ENCODE results near the gene CACNA2D1.
"Not testable (repeated sequence)": the region's sequence is repeated elsewhere in the genome, so short reads cannot be mapped to it uniquely, and the experiment has no call there.

The CACNA2D1 gene

DNA sequence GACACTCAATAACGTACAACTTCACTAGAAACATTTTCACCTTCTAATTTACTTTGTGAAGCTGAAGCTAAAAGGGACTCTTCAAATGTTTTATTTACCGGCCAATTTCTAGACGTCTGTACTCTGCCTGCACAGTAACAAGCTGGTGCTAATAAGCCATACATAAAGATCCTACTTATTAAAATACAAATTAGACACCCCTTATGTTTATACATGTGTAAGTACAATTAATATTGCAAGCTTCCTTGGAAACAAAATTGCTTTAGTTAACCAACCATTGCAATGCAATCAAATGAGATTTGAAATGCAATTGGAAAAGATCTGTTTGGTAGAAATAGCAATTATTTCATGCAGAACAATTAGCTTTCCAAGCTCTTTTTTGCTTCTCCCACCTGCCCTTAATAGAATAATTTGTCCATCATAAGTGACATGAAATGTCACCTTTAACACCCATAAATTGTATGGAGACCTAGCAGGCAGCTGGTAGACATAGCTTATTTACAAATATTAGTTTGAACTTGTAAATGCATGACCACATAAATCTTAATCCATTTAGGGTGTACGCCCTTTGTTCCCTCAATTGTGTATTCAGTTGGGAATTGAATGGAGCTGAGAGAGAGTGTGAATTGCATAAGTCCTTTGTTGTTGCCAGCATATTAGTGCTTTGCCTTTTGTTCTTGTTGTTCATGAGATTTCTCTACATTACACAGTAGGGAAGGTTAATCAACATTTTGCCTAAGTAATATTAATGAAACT lies 277.1 kb downstream of the CACNA2D1 start:
- DNase-seq: no peak

DNA sequence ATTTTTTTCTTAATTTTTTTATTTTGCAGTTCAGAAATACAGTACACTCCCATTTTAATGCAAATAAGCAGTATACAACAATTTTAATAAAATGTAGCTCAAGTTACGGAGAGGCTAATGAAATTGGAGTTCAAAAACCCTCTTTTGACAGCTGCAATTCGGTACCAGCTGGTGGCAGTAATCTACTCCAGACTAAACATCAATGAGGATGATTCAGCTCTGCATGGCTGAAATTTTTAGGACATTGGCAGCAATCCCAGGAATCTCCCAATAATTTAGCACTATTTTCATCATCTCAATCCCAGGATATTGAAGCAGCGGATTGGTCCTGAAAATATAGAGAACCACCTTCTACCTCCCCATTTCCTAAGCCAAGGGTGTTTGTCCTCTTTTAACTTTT lies 278.8 kb downstream of the CACNA2D1 start:
- no peak for DNase-seq

DNA sequence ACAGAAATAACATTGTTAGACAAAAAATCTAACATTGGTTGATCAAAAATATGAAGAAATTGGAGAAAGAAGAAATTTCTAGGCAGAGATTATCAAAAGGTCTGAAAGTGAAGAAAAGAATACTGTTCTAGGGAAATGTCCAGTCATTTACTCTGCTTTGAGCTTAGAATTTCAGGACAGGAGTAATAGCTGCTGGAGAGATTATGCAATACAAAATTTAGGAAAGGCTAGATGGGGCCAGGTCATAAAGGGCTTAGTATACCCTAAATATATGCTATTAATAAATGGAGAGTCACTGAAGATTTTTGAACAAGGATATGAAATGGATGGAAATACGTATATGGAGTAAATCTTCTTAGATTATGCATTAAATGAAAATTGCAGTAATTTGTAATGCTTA lies 279.2 kb downstream of the CACNA2D1 start:
- no peak for DNase-seq

DNA sequence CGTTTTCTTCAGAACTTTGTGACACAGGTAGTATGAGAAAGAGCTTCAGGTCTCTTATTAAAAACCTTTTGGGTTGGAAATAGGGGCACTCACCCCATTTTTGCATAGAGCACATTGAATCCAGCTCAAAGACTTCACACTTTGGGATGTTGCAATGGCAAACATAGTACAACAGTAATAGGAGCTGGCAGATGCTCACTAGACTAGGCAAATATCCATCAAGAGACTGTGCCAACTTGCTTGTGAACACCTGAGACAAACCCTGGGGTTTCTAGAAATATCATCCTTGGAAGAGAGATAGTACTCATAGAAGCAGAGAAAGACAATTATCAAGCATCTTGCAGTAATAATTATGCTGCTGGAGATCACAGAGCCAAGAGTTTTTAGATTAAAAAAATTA lies 280.0 kb downstream of the CACNA2D1 start:
- DNase-seq: no peak

DNA sequence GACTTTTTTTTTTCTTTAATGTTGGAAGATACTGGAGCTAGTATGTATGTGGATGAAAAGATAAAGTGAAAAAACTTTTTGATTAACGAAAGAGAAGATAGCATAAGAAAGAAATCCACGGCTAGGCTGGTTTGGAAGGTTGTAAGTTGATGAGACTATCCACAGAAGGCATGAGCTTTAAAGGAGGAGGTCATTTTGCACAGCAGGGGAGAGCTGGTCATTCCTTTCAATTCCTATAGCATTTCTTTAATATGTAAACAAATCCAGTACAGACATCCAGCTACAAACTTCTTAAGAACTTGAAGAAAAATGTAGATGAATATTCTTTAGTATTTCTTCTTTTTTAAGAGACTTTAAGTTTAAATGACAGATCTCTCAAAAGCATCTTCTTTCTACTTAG lies 281.3 kb downstream of the CACNA2D1 start:
- no peak for DNase-seq

DNA sequence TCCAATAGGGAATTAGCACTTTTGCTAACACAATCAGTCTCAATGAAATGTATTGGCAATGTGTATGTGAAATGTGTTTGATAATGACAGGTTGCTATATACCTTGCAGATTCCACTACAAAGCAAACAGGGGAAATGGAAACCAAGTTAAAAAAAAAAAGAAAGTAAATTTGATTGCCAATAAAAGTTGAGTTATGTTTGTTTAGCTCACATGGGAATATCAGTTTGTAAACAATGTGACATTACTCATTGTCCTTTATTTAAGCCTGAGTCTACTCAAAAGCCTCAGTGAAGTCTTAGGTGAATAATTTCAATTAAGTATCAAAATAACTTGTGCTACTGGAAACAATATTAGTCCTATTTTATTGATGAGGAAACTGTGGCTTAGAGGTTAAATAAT lies 285.2 kb downstream of the CACNA2D1 start:
- DNase-seq: no peak

DNA sequence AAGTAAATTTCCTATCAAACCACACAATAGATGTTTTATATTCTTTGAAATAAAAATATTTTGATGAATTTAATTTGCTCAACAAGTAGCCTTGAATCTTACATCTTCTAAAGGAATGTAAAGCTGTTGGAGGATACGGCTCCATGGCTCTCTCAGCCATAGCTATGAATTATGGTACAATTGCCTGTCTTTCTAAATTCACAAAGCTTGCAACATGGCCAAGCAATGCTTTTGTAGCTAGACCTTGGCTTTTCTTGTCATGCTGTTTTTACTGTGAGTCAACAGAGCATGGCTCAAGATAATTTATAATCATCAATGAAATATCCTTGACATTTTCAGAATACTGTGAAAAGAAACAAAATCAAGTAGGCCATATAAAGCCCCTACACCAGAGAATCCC lies 286.7 kb downstream of the CACNA2D1 start:
- no peak for DNase-seq

DNA sequence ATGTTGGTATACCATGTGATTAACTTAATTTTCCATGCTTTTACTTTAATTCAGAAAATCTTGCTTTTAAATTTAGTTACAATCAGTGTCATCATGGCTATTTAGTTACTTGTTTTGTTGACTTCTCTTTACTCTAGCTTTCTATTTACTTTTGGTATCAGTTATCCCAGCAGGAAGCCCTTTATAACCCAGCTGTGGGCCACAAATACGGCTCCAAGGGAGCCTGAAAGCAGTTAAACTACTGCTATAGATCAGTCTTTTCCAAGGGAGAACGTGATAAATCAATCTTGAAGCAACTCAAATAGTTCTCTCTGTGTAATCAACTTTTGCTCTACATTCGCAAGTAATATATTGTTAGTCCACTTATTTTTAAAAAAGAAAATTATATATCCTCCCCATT lies 287.4 kb downstream of the CACNA2D1 start:
- DNase-seq: no peak

DNA sequence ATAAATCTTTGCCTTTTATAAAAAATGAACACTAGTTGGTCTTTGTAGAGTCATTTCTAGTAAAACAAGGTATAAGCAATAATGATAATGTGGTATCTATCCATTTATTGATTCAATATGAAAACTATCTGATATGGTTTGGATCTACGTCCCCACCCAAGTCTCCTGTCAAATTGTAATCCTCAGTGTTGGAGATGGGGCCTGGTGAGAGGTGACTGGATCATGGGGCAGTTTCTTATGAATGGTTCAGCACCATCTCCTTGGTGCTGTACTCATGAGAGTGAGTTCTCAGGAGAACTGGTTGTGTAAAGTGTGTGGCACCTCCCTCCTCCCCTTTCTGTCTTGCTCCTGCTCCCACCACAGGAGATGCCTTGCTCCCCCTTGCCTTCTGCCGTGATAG lies 288.8 kb downstream of the CACNA2D1 start:
- no peak for DNase-seq

DNA sequence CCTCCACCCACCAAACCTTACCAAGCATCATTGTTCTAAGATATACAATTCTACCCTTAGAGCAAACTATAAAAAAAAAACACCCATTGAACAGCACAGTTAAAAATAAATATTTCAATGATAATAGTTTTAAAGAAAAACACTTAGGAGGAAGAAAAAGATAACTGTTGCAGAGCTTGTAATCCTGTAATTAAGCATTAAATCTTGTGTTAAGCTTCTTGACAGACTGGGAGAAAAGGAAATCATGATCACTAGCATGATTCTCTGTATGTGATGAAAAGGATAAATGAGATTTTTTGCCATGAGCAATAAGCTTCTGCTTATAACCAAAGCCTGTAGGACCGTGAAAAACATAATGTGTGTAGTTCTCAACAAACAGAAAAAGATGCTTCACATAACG lies 289.8 kb downstream of the CACNA2D1 start:
- no peak for DNase-seq

DNA sequence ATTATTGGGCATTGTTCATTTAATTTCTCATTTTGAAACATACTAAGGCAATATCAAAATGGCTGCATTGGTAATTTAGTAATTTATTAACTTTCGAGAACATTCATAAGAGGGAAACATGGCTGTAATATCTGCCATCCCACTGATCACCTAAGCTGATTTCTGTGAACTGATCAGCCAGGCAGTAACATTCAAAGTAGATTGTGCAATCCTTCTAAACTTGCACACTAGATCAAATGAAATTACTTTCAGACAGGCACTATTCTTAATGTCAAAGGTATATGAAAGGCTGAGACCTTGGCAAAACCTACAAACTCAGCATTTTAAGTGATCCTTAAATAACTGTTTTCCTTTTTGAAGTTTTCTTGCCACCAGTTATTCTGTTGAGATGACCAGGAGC lies 290.7 kb downstream of the CACNA2D1 start:
- no peak for DNase-seq

DNA sequence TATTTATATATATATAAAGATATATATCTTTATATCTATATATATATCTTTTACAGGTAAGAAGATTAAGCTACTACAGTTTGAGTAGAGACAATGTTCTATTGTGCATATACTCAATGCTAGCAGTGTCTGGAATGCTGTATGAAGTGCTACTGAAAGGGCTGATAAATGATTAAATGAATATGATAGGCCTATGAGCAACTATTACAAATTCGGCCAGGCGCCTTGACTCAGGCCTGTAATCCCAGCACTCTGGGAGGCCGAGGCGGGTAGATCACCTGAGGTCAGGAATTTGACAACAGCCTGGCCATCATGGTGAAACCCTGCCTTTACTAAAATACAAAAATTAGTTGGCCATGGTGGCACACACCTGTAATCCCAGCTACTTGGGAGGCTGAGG lies 297.1 kb downstream of the CACNA2D1 start:
- no peak for DNase-seq

DNA sequence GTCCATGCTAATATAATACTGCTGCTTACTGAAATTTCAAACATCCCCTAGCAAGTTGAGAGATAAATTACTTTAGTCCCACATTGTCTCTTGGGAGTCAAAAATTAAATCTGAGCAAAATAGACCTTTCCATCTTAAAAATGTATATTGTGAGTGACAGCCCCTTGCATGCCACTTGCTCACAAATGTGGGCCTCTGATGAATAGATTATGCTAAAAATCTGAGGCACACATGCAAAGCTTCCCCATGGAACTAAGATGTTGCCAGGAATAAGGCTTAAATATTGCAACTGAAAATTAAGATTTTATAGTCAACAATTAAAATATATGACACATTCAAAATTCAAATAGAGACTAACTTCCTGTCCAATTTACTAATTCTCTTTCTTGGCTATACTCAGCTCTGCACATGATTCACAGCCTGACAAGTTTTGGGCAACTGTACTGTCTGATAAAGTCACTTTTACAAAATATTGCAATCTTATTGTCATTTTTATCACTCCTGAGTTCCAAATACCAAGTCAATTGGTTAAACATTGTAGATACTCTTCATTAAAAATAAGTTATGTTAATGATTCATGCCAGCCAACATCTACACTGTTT lies 301.2 kb downstream of the CACNA2D1 start:
- DNase-seq: no peak

DNA sequence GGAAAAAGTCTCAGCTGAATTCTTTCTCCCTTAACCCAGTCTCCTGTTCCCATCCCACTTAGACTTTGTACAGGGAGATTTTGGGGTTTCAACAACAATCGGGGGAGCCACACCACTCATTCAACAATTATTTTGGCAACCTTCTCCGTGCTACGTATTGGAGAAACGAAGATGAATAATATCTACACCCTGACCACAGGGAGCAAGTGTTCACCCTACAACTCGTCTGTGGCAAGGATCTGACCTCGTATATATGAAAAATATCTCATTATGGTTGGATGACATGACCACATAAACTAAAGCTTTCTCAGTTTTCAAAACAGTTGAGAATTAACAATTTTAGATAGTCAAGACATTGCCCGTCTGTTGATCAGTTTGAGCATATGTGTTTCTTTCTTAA lies 302.1 kb downstream of the CACNA2D1 start:
- DNase-seq: no peak

DNA sequence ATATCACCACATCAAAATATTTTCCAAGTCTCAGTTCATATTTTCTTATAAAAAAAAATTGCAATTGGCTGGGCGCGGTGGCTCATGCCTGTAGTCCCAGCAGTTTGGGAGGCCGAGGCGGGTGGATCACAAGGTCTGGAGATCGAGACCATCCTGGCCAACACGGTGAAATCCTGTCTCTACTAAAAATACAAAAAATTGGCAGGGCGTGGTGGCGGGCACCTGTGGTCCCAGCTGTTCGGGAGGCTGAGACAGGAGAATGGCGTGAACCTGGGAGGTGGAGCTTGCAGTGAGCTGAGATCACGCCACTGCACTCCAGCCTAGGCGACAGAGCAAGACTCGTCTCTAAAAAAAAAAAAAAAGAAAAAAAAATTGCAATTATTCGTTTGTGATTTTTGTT lies 303.0 kb downstream of the CACNA2D1 start:
- DNase-seq: not testable (repeated sequence)

DNA sequence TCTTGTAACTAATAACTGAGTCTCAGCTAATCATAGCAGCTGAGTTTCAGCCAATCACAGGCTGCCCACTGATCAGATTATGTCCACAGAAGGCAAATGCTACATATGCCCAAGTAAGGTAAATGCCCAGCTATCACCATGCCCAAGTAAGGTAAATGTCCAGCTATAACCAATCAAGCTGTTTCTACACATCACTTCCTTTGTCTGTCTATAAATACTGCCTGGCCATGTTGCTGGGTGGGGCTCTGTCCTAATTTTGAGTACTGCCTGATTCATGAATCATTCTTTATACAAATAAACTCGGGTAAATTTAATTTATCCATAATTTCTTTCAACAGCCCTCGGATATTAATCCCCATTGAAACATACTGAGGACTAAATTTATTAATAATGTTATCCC lies 312.4 kb downstream of the CACNA2D1 start:
- DNase-seq: no peak

DNA sequence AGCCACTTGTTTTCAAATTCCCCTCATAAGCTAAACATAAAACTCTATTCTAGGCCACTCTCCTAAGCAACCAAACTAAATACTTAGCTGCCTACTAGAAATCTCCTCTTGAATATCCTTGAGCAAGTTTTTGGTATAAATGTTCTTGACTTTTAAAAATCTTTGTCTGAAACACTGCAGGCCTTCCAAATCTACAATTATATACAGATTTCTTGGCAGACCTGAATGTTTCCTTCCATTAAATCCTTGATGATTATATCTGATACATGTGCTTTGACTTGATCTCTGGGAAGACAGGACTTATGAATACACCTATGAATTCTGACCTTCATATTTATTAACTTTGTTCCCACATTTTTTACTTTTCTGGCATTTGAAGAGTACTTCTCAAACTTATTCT lies 314.5 kb downstream of the CACNA2D1 start:
- no peak for DNase-seq

DNA sequence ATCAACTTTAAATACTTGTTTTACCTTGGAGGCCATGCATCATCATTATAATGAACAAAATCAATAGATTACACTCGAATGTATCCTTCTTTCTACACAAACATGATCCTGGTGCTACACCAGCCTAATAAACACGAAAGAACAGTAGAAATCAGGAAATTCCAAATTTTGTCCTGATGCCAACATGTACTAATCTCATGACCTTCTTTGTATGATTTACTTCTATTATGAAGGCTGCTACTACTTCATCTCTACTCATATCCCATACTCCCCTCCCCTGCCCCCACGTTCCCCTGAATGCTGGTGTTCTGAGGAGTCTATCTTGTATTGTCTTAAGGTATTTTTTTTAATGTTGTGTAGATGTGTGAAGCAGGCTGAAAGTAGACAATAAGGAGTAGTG lies 315.0 kb downstream of the CACNA2D1 start:
- DNase-seq: no peak

DNA sequence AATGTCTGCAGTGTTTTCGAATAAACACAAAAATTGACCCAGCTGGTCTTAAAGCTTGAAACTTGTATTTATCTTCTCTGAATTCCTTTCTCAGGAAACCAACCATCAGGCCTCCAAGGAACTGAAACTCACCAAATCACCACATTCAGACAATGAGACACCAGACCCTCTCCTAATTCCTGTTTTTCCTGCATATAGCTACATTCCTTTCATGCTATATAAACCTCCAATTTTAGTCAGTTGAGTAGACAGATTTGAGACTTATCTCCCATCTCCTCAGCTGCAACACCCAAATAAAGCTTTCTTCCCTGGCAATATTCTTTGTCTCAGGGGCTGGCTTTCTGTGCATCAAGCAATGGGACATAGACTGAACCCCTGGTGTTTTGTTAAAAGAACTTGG lies 317.0 kb downstream of the CACNA2D1 start:
- no peak for DNase-seq

DNA sequence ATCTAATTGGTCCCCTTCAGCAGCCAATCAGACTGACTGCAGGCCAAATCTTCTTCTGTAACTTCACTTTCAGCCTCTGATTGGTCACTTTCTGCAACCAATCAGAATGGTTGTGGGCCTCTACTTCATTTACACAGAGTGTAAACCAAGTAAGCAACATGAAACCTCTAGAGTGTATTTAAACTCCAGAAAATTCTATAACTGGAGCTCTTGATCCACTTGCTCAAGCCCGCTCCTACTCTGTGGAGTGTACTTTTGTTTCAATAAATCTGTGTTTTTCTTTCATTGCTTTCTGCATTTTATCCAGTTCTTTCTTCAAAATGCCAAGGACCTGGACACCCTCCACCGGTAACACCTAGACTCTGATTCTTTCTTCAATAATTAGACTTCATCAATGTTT lies 319.1 kb downstream of the CACNA2D1 start:
- no peak for DNase-seq

DNA sequence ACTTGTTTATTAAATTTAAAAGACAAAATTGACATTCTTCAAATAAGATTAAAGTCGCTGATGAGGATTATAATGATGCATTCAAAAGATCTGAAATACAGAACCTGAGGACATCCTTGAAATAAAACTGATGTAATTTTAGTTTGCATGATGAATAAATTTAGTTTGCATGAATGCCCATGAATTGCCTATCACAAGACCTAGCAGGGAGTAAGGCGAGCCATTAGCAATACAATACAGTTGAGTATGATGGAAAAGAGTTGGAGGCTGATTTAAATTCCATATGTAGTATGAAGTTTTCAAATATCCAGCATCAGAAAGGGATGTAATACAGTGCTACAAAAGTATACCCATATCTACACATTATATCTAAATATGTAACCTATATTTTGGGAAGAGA lies 321.3 kb downstream of the CACNA2D1 start:
- DNase-seq: no peak

DNA sequence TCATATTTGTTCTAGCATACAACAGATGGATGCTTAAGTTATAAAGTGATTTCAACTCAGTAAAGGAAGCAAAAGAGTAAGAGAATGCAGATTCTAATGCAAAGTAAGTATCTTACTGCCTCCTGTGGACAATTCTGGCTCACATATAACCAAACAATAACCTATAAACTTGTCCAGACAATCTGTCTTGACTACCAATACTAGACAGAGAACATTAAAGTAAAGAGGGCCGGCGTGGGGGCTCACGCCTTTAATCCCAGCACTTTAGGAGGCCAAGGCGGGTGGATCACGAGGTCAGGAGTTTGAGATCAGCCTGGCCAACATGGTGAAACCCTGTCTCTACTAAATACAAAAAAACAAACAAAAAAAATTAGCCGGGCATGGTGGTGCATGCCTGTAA lies 329.3 kb downstream of the CACNA2D1 start:
- DNase-seq: no peak

DNA sequence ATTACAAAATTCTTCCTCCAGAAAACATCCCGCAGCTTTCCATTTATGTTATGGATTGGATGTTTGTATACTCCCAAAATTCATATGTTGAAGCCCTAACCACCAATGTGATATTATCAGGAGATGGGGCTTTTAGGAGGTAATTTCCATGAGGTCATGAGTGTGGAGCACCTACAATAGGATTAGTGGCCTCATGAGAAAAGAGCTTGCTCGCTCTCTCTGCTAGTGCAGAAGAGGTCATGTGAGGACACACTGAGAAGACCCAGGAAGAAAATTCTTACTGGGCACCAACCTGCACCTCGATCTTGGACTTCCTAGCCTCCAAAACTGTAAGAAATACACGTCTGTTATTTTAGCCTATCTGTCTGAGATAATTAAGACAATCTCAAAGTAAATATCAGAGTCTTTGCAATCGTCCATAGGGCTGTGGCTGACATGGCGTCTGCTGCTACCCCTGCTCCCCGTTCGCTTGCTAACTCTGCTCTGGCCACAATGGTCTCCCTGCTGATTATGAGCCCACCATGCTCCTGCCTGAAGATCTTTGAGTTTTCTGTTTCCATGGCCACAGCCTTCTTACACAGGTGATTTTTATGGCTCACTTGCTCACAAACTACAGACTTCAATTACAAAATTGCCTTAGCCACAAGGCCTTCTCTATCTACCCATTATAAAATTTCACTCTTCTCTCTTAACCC lies 333.3 kb downstream of the CACNA2D1 start:
- no peak for DNase-seq

DNA sequence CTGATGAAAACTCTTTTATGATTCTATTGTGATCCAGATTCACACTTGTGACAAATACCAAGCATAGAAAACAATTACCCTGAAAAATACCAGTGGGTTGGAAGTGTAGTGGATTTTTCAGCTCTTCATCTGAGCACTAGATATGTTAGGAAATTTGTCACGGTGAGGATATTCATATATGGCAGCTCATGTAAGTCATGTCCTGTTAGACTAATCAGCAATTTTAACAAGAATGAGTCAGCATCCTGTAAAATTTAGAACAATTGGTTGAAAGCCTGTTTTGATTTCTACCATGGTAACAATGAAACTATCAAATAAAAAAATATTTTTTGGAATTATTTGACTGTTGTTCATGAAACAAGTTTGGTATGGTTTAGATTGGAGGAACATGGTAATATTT lies 334.3 kb downstream of the CACNA2D1 start:
- no peak for DNase-seq
